Embryonic facial prominence (tissue), 1 donor: ENCODE results near the gene ACYP1.

Experiments used
- DNase-seq: peaks from one replicate; pipeline ENCODE4 v3.0.0-alpha.2; 2016; ENCODE audit errors: extremely low spot score

ACYP1 gene

GRCh38 chr14:75063491-75064204 is at the start of gene ACYP1:
ACYP1 (minus strand) TSS chr14:75064024; CDS start chr14:75063553, 471 bp downstream.
- DNase-seq: peak; percentile 80

GRCh38 chr14:75109877-75110276 is 46.1 kb upstream of the ACYP1 start:
- no peak for DNase-seq

DNA sequence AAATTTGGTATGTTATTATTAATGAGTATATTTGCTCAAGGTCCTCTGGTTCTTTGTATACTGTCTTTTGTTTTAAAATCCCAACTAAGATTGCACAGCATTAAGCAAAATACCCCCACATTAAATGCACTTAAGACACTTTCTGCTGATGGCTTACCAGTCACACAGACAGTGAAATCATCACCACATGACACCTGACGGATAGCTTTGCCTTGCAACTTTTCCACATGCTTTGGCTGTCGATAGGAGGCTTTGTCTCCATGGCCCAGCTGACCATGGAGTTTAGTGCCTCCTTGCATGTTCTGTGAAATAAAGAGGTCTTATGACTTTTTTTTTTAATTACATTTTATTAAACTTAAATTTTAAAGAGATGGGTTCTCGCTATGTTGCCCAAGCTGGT is 43.4 kb upstream of the ACYP1 start:
- DNase-seq: no peak

DNA sequence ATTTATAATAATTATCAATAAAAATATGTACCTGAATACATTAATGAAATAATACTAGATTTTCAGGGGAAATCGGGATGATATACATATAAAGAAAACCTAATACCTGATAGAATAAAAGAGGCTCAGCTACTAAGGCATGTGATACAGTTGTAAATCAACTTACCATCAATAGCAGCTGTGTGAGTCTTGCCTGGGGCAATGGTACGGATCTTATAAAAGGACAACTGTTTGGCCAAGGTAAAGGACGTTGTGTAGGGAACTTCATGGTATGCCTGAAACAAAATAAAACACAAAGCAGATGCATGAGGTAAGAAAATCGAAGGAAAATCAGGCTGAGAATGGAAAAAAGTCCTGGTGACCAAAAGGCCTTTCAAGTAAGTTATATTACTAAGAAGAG is 37.7 kb upstream of the ACYP1 start:
- no peak for DNase-seq

DNA sequence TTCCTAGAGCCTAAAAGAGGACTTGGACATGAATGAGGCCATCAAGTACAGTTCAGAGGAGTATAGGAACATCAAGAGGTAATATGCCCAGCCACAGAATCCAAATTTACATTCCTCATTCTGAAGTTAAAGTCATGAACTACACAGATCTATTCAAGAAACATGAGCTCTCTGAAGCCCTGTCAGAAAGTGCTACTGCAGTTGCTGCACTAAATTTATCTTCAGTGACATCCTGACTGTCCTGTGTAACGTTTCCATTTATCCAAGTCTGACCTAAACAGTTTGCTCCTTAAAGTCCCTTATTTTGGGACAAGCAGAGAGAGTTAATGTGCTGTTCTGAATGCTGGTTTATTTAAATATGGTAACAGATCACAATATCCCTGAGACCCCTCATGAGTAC is 34.9 kb upstream of the ACYP1 start:
- no peak for DNase-seq

DNA sequence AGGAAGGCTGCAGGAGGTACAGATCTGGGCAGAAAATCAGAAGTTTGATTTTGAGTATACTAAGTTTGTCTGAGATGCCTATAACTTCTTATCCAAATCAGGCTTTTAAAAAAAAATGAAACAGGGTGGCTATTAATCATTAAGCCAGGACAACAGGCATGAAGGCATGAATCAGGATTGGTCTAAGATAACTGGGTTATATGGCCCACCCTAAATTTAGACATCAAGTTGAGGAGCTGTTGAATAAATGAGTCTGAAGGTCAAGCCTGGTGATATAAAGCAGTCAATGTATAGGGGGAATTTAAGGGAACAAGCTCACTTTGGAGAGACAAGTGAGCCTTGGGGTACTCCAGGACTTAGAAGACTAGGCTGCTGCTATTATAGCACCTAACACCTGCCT is 34.4 kb upstream of the ACYP1 start:
- DNase-seq: no peak

DNA sequence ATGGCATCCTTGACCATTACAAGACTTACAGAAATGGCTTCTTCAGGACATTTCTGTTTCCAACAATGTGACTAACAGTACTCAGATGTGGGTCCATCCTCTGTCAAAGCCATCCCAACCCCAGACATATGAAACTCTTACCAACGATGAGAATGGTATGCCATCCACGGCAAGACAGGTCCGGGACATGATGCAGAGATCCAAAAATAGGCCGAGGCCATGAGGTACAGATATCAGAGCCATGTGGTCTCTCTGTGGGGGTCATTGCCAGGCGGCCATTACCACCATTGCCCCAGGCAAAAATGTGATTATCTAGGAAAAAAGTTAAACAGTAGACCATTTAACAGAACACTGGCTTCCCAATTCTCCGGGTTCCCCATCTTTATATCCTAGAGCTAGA is 33.1 kb upstream of the ACYP1 start:
- DNase-seq: no peak

- no peak for DNase-seq
Measured at GRCh38 chr14:75095690-75096089, 31.9 kb upstream of the ACYP1 start.

DNA sequence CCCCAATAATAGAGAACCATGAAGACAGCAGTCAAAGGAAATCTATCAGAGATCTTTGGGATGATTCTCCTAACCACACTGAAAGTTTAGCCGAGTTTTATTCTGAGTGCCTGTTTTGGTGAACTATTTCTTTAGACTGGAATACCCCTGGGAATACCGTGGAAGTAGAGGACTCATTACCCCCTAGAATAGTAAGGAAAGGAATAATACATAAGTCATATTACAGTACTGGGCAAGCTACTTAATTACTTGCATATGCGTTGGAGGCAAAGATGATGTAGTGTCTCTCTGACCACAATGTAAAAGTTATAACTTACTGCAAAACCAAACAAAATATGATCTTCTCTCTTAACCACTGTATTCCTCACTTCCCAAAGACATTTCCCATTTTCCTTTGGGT is 31.1 kb upstream of the ACYP1 start:
- no peak for DNase-seq

DNA sequence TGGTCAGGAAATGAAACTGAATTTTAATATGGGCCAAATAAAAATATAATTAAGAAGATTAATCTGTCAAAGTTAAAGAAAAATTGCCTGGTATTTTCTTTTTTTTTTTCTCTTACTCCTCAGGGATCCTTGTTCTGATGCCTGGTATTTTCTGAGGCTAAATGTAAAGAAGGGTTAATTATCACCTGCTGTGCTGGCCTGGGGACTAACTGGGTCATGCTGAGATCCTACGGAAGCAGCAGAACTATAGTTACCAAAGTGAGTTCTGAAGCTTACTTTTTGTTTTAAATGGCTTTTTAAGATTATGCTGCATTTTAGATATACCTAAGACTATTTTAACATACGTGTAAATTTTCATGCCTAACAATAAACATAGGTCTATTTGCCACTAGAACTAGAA is 28.9 kb upstream of the ACYP1 start:
- DNase-seq: no peak

DNA sequence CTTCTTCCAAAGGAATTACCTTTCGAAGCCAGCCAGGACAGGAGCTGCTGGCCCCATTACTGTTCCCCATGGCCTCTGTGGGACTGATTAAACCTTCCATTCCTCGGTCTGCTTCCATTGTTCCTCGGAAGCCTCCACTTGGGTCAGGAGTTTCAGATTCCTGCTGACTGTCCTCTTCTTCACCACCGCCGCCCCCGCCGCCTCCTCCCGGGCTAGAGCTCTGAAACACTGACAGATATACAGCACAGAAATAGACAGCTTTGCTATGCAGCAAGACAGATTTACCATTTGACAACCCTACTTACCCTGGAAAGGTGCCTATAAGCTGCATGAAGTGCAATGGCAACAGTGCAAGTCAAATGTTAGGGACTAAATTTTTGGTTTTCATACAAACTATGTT is 27.4 kb upstream of the ACYP1 start:
- DNase-seq: no peak

DNA sequence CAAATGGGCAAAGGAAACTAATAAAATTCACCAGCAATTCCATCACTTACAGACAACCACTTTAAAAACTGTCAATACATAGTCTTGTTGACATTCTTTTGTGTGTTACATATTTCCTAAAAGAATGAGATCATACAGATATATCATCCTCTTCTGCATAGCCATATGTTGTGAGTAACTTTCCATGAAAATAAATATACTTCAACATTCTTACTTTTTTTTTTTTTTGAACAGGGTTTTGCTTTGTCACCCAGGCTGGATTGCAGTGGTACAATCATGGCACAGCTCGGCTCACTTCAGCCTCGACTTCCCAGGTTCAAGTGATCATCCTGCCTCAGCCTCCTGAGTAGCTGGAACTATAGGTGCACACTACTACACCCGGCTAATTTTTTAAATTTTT is 26.5 kb upstream of the ACYP1 start:
- DNase-seq: no peak

- DNase-seq: no peak
Measured at GRCh38 chr14:75088566-75089373, 24.9 kb upstream of the ACYP1 start.

DNA sequence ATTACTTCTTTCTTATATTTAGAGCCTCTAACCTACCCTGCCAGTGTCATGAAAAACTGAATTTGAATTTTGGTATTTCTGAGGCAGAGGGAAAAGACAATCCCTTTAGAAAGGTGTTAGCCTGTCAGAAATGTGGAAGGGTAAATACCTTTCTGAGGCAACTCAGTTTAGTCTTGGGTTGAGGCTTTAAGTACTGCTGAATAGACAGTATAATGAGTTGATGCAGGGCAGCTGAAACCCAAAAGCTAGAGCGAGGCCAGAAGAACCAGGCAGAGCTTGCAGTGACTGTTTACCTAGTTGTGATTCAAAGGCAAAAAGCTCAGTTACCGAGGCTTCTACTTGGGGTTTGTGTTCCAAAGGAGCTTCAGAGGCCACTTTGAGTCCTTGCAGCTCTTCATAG is 24.3 kb upstream of the ACYP1 start:
- DNase-seq: no peak

DNA sequence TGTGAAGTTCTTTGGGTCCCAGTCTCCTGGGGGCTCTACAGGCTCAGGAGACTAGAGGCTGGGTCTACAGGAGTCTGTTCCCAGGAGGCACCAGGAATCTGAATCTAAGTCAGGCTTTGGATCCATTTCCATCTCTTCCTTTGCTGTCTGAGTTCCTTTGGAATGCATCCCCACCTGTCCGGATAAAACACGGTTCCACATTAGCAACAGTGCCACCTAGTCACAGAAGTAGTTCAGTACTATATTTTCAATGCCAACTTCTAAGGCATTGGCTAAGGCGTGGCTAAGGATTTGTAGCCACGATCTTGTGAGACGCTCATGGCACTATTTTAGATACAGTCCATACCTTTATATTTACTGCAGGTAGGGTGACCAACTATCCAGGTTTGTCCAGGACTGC is 20.7 kb upstream of the ACYP1 start:
- DNase-seq: no peak

DNA sequence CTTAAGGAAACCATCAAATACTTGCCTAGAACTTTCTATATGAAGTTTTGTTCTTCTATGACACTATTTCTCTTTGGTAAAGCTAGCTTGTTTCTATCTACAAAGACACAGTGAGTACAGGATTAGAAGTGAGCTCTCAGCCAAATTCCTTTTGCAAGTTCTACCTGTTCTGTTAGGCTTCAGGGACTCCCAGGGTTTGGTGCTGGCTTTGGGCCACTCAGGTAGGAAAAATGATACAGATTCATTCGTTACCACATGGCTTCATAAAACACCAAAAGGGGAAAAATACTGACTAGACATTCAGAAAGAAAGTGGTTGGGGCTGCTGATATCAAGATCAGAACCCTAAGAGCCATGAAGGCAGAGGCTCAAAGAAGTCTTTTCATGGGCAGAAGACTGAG is 19.4 kb upstream of the ACYP1 start:
- DNase-seq: no peak

- no peak for DNase-seq
Measured at GRCh38 chr14:75081660-75082229, 17.9 kb upstream of the ACYP1 start.

GRCh38 chr14:75079521-75079920 is 15.7 kb upstream of the ACYP1 start:
- DNase-seq: no peak

DNA sequence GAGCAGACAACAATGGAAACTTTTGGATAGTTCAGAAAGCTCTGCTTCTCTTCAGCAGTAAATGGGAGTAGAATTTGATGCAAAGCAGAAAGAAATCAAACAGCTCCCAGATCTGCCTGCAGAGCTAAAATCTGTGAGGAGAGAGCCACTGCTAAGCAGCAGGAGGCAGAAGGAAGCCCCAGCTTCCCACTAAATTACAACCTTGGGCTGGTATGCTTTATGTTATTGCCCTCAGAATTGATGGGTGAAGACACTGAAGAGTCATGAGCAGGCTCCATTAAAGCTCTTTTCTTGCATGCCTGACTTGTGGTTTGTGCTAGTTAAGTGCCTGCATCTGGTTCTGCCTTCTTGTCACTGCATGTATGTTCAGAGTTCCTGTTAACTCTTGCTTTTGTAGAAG is 14.0 kb upstream of the ACYP1 start:
- no peak for DNase-seq

DNA sequence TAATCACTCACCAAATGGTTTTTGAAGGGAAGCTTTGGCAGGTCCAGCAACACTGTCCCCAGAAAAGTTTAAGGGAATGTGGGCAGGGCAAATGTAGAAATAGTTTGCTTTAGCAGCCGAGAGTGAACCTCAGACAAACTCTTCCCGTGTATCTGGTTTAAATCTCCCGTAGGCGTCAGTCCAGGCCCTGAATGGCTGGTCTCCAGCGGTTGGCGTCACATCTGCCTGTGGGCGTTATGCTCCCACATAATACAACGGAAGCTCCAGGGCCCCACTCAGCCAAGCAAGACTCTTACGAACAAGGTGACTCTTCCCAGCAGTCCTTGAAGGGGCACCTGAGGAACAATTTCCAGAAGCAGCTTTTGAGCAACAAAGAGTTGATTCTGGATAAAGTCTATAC is 6.6 kb upstream of the ACYP1 start:
- DNase-seq: no peak

GRCh38 chr14:75069811-75070145 is 6.0 kb upstream of the ACYP1 start:
- no peak for DNase-seq

DNA sequence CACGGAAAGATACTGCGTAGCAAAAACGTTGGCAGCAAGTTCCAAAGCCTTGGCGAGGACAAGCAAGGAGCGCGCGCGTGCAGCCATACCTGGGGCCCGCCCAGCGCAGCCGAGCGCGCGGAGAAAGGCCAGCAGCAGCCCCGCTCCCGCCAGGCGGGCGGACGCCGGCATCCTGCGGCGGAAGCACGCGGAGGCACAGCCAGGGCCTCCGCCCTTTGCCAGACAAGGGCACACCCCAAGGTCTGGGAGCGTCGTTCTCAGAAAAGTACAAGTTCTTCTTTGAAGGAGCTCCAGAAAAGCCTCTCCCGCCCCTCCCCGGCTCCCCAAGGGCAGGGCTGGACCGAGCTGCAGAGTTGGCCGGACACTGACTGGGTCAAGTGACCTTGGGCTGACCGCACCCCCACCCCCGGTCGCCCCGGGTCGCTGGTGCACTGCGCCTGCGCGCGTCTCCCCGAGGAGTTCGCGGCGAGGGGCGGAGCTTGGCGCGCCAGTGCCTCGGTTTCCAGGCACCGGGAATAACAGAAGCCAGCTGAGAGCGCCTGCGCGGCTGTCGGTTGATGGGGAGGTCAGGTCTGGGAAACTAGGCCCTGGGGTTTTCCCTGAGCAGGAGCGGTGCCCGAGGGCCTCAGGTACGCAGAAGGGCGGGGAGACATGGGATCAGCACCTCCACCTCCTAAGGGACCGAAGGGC is 5.4 kb upstream of the ACYP1 start, which contains the start of gene ZC2HC1C:
Gene ZC2HC1C, plus strand, starts transcription at position 521 of the 690 bp plus-strand sequence. CDS start 933 bp downstream, outside the sequence.
- peak; percentile 64 for DNase-seq
